Fibroblast of lung (primary cell): ENCODE results near the gene GON7.

Experiments used
- EZH2 ChIP-seq: IDR thresholded peaks from 2 replicates; pipeline ENCODE4 v1.5.1; 2012; ENCODE audit warnings: low read length, control low read depth, mild to moderate bottlenecking; ENCODE audit errors: missing control alignments
- TF ChIP-seq, protein P1 (sequence below), 2 donors: IDR thresholded peaks in 1 of 2; conservative IDR thresholded peaks in 1 of 2; 1 replicate in 1 of 2; 2 replicates in 1 of 2; pipeline ENCODE4 v1.5.1; 2011 to 2012; ENCODE audit warnings: low read length in 2 of 2, control low read depth in 1 of 2, inconsistent platforms in 1 of 2, low read depth in 1 of 2, mild to moderate bottlenecking in 1 of 2

DNA sequence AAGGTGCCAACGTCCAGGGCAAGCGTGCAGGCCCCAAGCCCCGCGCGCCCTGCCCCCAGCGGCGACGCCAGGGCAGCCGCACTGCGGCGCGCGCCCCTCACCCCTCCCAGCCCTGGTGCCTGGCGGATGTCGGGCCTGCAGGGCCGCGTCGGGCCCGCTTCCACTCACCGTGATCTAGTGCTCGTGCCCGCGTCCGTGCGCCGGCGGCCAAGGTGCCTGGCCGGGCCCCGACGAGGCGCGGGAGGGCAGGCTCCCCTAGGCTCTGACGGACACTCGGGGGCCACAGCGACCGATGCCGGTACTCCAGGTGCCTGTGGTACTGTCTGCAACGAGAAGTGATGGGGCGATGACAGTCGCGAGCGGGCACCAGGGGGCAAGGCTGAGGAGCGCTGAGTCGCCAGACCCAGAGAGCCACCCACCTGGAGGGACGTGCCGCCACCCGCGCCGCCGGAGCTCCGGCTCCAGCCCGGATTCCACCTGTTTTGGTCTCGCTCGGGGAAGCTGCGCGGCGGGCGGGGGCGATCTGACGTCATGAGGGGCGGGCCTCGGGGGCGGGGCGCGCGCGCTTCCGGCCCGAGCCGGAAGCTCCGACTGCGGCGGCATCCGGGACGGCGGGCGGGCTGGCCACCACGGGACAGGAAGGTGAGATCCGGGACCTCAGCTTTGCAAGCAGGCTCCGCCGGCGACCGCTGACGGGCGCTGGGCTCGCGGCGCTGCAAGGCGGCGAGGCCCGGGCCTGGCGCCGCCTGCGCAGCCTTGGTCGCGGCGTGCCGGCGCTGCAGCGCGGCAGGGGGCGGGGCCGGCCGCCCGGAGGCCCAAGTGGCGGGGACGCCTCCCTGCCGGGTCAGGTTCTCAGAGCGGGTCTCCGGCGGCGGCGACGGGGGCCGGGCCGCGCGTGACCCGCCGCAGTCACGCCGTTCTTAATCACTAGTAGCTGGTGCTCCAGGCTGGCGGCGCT lies 22.2 kb downstream of the GON7 start, which contains the start of the genes LYSET and MOAP1:
- no peak for TF ChIP-seq EZH2
- TF ChIP-seq, protein P1, sequence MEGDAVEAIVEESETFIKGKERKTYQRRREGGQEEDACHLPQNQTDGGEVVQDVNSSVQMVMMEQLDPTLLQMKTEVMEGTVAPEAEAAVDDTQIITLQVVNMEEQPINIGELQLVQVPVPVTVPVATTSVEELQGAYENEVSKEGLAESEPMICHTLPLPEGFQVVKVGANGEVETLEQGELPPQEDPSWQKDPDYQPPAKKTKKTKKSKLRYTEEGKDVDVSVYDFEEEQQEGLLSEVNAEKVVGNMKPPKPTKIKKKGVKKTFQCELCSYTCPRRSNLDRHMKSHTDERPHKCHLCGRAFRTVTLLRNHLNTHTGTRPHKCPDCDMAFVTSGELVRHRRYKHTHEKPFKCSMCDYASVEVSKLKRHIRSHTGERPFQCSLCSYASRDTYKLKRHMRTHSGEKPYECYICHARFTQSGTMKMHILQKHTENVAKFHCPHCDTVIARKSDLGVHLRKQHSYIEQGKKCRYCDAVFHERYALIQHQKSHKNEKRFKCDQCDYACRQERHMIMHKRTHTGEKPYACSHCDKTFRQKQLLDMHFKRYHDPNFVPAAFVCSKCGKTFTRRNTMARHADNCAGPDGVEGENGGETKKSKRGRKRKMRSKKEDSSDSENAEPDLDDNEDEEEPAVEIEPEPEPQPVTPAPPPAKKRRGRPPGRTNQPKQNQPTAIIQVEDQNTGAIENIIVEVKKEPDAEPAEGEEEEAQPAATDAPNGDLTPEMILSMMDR (conservative IDR thresholded peaks at IDR 0.05 in 1 of 2, IDR thresholded peaks at IDR 0.05 in 1 of 2; ENCODE audit: low read depth in 1 of 2, low read length in 2 of 2) = no peak
